ENCODE data around the gene PPP1R12B.
"Not testable (repeated sequence)": the region's sequence is repeated elsewhere in the genome, so short reads cannot be mapped to it uniquely, and the experiment has no call there.

The PPP1R12B gene

GRCh38 chr1:202374099-202374498 lies 25.6 kb downstream of the PPP1R12B start:
- no peak overlapping the region for H3K27ac ChIP-seq (ENCODE audit: low read depth, low read length)
- H3K36me3 ChIP-seq (ENCODE audit: insufficient read depth, low read length), result no peaks in the 10 kb centered on the region
- H3K4me1 ChIP-seq (ENCODE audit: insufficient read depth, low read length), result no peaks in the 10 kb centered on the region
- no peaks in the 10 kb centered on the region for H3K27me3 ChIP-seq (ENCODE audit: control insufficient read depth in 1 of 2, insufficient read depth in 2 of 2, low read length in 2 of 2)
- H3K9ac ChIP-seq (ENCODE audit: low read length), result no peak overlapping the region
- H3K4me3 ChIP-seq (ENCODE audit: low read depth in 1 of 2, low read length in 2 of 2), result no peak overlapping the region
- H3K9me3 ChIP-seq (ENCODE audit: low read length), result no peaks in the 10 kb centered on the region

GRCh38 chr1:202375175-202375574 lies 26.7 kb downstream of the PPP1R12B start:
- not testable (repeated sequence) for H3K9me3 ChIP-seq (ENCODE audit: low read length); H3K4me3 ChIP-seq (ENCODE audit: low read depth in 1 of 2, low read length in 2 of 2); H3K4me1 ChIP-seq (ENCODE audit: insufficient read depth, low read length); H3K27me3 ChIP-seq (ENCODE audit: control insufficient read depth in 1 of 2, insufficient read depth in 2 of 2, low read length in 2 of 2); H3K9ac ChIP-seq (ENCODE audit: low read length); H3K27ac ChIP-seq (ENCODE audit: low read depth, low read length); H3K36me3 ChIP-seq (ENCODE audit: insufficient read depth, low read length)

GRCh38 chr1:202376247-202376646 lies 27.7 kb downstream of the PPP1R12B start:
- H3K4me3 ChIP-seq (ENCODE audit: low read depth in 1 of 2, low read length in 2 of 2), result no peak overlapping the region
- H3K4me1 ChIP-seq (ENCODE audit: insufficient read depth, low read length), result peaks cover 9% of the 10 kb centered on the region
- no peaks in the 10 kb centered on the region for H3K36me3 ChIP-seq (ENCODE audit: insufficient read depth, low read length)
- no peak overlapping the region for H3K9ac ChIP-seq (ENCODE audit: low read length)
- no peaks in the 10 kb centered on the region for H3K27me3 ChIP-seq (ENCODE audit: control insufficient read depth in 1 of 2, insufficient read depth in 2 of 2, low read length in 2 of 2)
- H3K9me3 ChIP-seq (ENCODE audit: low read length), result no peaks in the 10 kb centered on the region
- no peak overlapping the region for H3K27ac ChIP-seq (ENCODE audit: low read depth, low read length)

- H3K9ac ChIP-seq (ENCODE audit: low read length); H3K36me3 ChIP-seq (ENCODE audit: insufficient read depth, low read length); H3K27ac ChIP-seq (ENCODE audit: low read depth, low read length); H3K27me3 ChIP-seq (ENCODE audit: control insufficient read depth in 1 of 2, insufficient read depth in 2 of 2, low read length in 2 of 2); H3K4me1 ChIP-seq (ENCODE audit: insufficient read depth, low read length); H3K4me3 ChIP-seq (ENCODE audit: low read depth in 1 of 2, low read length in 2 of 2); H3K9me3 ChIP-seq (ENCODE audit: low read length): not testable (repeated sequence)
Observed at GRCh38 chr1:202379884-202380529, 31.5 kb downstream of the PPP1R12B start.

- not testable (repeated sequence) for H3K9ac ChIP-seq (ENCODE audit: low read length); H3K9me3 ChIP-seq (ENCODE audit: low read length); H3K36me3 ChIP-seq (ENCODE audit: insufficient read depth, low read length); H3K4me1 ChIP-seq (ENCODE audit: insufficient read depth, low read length); H3K27me3 ChIP-seq (ENCODE audit: control insufficient read depth in 1 of 2, insufficient read depth in 2 of 2, low read length in 2 of 2); H3K27ac ChIP-seq (ENCODE audit: low read depth, low read length); H3K4me3 ChIP-seq (ENCODE audit: low read depth in 1 of 2, low read length in 2 of 2)
Observed at GRCh38 chr1:202380535-202380934, 32.0 kb downstream of the PPP1R12B start.

GRCh38 chr1:202381867-202382266 lies 33.4 kb downstream of the PPP1R12B start:
- H3K9me3 ChIP-seq (ENCODE audit: low read length); H3K4me1 ChIP-seq (ENCODE audit: insufficient read depth, low read length); H3K36me3 ChIP-seq (ENCODE audit: insufficient read depth, low read length); H3K27ac ChIP-seq (ENCODE audit: low read depth, low read length); H3K27me3 ChIP-seq (ENCODE audit: control insufficient read depth in 1 of 2, insufficient read depth in 2 of 2, low read length in 2 of 2); H3K9ac ChIP-seq (ENCODE audit: low read length); H3K4me3 ChIP-seq (ENCODE audit: low read depth in 1 of 2, low read length in 2 of 2): not testable (repeated sequence)

GRCh38 chr1:202395831-202396230 lies 47.3 kb downstream of the PPP1R12B start:
- not testable (repeated sequence) for H3K27me3 ChIP-seq (ENCODE audit: control insufficient read depth in 1 of 2, insufficient read depth in 2 of 2, low read length in 2 of 2); H3K9ac ChIP-seq (ENCODE audit: low read length); H3K27ac ChIP-seq (ENCODE audit: low read depth, low read length); H3K4me1 ChIP-seq (ENCODE audit: insufficient read depth, low read length); H3K36me3 ChIP-seq (ENCODE audit: insufficient read depth, low read length); H3K9me3 ChIP-seq (ENCODE audit: low read length); H3K4me3 ChIP-seq (ENCODE audit: low read depth in 1 of 2, low read length in 2 of 2)

- Histone ChIP-seq H3K36me3 (ENCODE audit: insufficient read depth, low read length) (no peaks in the 10 kb centered on the region), H3K27me3 (ENCODE audit: control insufficient read depth in 1 of 2, insufficient read depth in 2 of 2, low read length in 2 of 2) (no peaks in the 10 kb centered on the region), H3K4me3 (ENCODE audit: low read depth in 1 of 2, low read length in 2 of 2) (no peak overlapping the region), H3K9me3 (ENCODE audit: low read length) (no peaks in the 10 kb centered on the region), H3K9ac (ENCODE audit: low read length) (no peak overlapping the region), H3K4me1 (ENCODE audit: insufficient read depth, low read length) (peaks cover 5% of the 10 kb centered on the region), H3K27ac (ENCODE audit: low read depth, low read length) (no peak overlapping the region)
Observed at GRCh38 chr1:202397256-202397655, 48.8 kb downstream of the PPP1R12B start.

GRCh38 chr1:202398439-202398838 lies 49.9 kb downstream of the PPP1R12B start:
- H3K27me3 ChIP-seq (ENCODE audit: control insufficient read depth in 1 of 2, insufficient read depth in 2 of 2, low read length in 2 of 2); H3K9me3 ChIP-seq (ENCODE audit: low read length); H3K27ac ChIP-seq (ENCODE audit: low read depth, low read length): not testable (repeated sequence)

GRCh38 chr1:202401771-202402170 lies 53.3 kb downstream of the PPP1R12B start:
- not testable (repeated sequence) for H3K4me3 ChIP-seq (ENCODE audit: low read depth in 1 of 2, low read length in 2 of 2); H3K9ac ChIP-seq (ENCODE audit: low read length); H3K27ac ChIP-seq (ENCODE audit: low read depth, low read length); H3K27me3 ChIP-seq (ENCODE audit: control insufficient read depth in 1 of 2, insufficient read depth in 2 of 2, low read length in 2 of 2); H3K36me3 ChIP-seq (ENCODE audit: insufficient read depth, low read length); H3K9me3 ChIP-seq (ENCODE audit: low read length); H3K4me1 ChIP-seq (ENCODE audit: insufficient read depth, low read length)

More at GRCh38 chr1:202398439-202398838, 49.9 kb downstream of the PPP1R12B start:
- H3K9ac ChIP-seq (ENCODE audit: low read length); H3K4me3 ChIP-seq (ENCODE audit: low read depth in 1 of 2, low read length in 2 of 2); H3K4me1 ChIP-seq (ENCODE audit: insufficient read depth, low read length); H3K36me3 ChIP-seq (ENCODE audit: insufficient read depth, low read length): not testable (repeated sequence)

- not testable (repeated sequence) for H3K36me3 ChIP-seq (ENCODE audit: insufficient read depth, low read length); H3K9ac ChIP-seq (ENCODE audit: low read length); H3K27ac ChIP-seq (ENCODE audit: low read depth, low read length); H3K4me1 ChIP-seq (ENCODE audit: insufficient read depth, low read length); H3K27me3 ChIP-seq (ENCODE audit: control insufficient read depth in 1 of 2, insufficient read depth in 2 of 2, low read length in 2 of 2); H3K9me3 ChIP-seq (ENCODE audit: low read length); H3K4me3 ChIP-seq (ENCODE audit: low read depth in 1 of 2, low read length in 2 of 2)
Observed at GRCh38 chr1:202403381-202403780, 54.9 kb downstream of the PPP1R12B start.

- no peak overlapping the region for H3K27ac ChIP-seq (ENCODE audit: low read depth, low read length)
Observed at GRCh38 chr1:202405928-202406327, 57.4 kb downstream of the PPP1R12B start.

More at GRCh38 chr1:202405928-202406327, 57.4 kb downstream of the PPP1R12B start:
- H3K9me3 ChIP-seq (ENCODE audit: low read length), result no peaks in the 10 kb centered on the region
- H3K4me3 ChIP-seq (ENCODE audit: low read depth in 1 of 2, low read length in 2 of 2), result no peak overlapping the region
- H3K9ac ChIP-seq (ENCODE audit: low read length), result no peak overlapping the region
- H3K27me3 ChIP-seq (ENCODE audit: control insufficient read depth in 1 of 2, insufficient read depth in 2 of 2, low read length in 2 of 2), result no peaks in the 10 kb centered on the region
- H3K36me3 ChIP-seq (ENCODE audit: insufficient read depth, low read length), result no peaks in the 10 kb centered on the region
- H3K4me1 ChIP-seq (ENCODE audit: insufficient read depth, low read length), result peaks cover 15% of the 10 kb centered on the region

All from muscle layer of colon (tissue), 2 donors.